HG03354 (cell line): Measurements from ENCODE around the gene SIGLEC15.

ENCODE experiments used
- ATAC-seq: cut with Tn5 transposase; IDR thresholded peaks from one replicate; pipeline ENCODE4 v1.9.1; 2021; ENCODE audit warnings: mild to moderate bottlenecking; ENCODE audit not compliant: unreplicated experiment, poor library complexity, severe bottlenecking

SIGLEC15 gene

GRCh38 chr18:45871431-45872084, 46.1 kb downstream of the SIGLEC15 start:
- no peak for ATAC-seq

- ATAC-seq, result peak; percentile 86
Observed at GRCh38 chr18:45874491-45875184, 49.2 kb downstream of the SIGLEC15 start.

- ATAC-seq, result no peak
Observed at GRCh38 chr18:45876161-45876560, 50.7 kb downstream of the SIGLEC15 start.

GRCh38 chr18:45877403-45877802, 51.9 kb downstream of the SIGLEC15 start:
- no peak for ATAC-seq

GRCh38 chr18:45879681-45880655, 54.5 kb downstream of the SIGLEC15 start:
- peak; percentile 94 for ATAC-seq

- ATAC-seq, result no peak
Observed at GRCh38 chr18:45880876-45881558, 55.5 kb downstream of the SIGLEC15 start.

- ATAC-seq, result no peak
Observed at GRCh38 chr18:45887585-45887984, 62.1 kb downstream of the SIGLEC15 start.

- no peak for ATAC-seq
Observed at GRCh38 chr18:45889419-45890064, 64.1 kb downstream of the SIGLEC15 start.

GRCh38 chr18:45890606-45891005, 65.1 kb downstream of the SIGLEC15 start:
- no peak for ATAC-seq

GRCh38 chr18:45891806-45892205, 66.3 kb downstream of the SIGLEC15 start:
- ATAC-seq, result no peak
